ENCODE results near the gene MUCL3.

DNA sequence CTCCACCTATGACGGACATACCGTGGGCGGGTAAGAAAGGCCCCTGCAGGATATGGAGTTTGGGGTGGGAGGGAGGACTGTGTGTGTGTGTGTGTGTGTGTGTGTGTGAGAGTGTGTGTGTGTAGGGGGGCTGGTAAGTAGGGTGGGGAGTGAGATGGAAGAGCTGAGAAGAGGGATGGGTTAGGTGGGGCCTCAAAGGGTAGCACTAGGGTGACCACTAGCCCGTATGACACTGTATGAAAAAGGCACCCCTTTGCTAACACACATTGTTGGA, 49.4 kb upstream of the MUCL3 start:
- TF ChIP-seq EZH2phosphoT487 (IDR thresholded peaks at IDR 0.05; ENCODE audit: borderline replicate concordance, low read depth) = no peak
- TF ChIP-seq, protein P1, sequence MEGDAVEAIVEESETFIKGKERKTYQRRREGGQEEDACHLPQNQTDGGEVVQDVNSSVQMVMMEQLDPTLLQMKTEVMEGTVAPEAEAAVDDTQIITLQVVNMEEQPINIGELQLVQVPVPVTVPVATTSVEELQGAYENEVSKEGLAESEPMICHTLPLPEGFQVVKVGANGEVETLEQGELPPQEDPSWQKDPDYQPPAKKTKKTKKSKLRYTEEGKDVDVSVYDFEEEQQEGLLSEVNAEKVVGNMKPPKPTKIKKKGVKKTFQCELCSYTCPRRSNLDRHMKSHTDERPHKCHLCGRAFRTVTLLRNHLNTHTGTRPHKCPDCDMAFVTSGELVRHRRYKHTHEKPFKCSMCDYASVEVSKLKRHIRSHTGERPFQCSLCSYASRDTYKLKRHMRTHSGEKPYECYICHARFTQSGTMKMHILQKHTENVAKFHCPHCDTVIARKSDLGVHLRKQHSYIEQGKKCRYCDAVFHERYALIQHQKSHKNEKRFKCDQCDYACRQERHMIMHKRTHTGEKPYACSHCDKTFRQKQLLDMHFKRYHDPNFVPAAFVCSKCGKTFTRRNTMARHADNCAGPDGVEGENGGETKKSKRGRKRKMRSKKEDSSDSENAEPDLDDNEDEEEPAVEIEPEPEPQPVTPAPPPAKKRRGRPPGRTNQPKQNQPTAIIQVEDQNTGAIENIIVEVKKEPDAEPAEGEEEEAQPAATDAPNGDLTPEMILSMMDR (IDR thresholded peaks at IDR 0.05) = no peak
- no peak for TF ChIP-seq RAD21 (IDR thresholded peaks at IDR 0.05; ENCODE audit: low read length)
- TF ChIP-seq JUND (IDR thresholded peaks at IDR 0.05) = no peak
